CD4-positive, alpha-beta T cell (primary cell): ENCODE measurements around the gene LHFPL4. TPM values are rescaled to one million over a fixed set of nuclear protein-coding genes. Genes with fewer than 3 reads are reported as not detected.

Experiments
- ATAC-seq: fragments of 200-7000 bp; cut with Tn5 transposase; one replicate; pipeline ENCODE4 v1.10.0; 2022; ENCODE audit warnings: mild to moderate bottlenecking; ENCODE audit not compliant: poor library complexity
- CTCF ChIA-PET: fragments of 350-600 bp; sonication (Branson Sonifier 250); formaldehyde crosslinking; loops from one replicate; lab custom pipeline; 2021; ENCODE audit warnings: antibody characterized with exemption, inconsistent platforms; lab: Charles Lee
- POLR2A ChIA-PET: fragments of 350-600 bp; sonication (Branson Sonifier 250); formaldehyde crosslinking; loops from one replicate; lab custom pipeline; 2021; ENCODE audit warnings: antibody characterized with exemption, inconsistent platforms; lab: Charles Lee
- DNase-seq, 14 experiments: peaks; one replicate each; pipeline ENCODE4 v3.0.0-alpha.2; 2013 to 2020; ENCODE audit warnings: mixed read lengths in 2 of 14
- H3K27ac ChIP-seq, 2 donors: one replicate each; pipeline versions ENCODE4 v1.5.1 to v1.7.0; 2013; ENCODE audit warnings: low read length in 2 of 2, low read depth in 1 of 2, mild to moderate bottlenecking in 1 of 2
- H3K27me3 ChIP-seq, 2 experiments: 1 replicate in 1 of 2; 2 replicates in 1 of 2; pipeline versions ENCODE4 v1.6.1 to v1.7.0; 2013; ENCODE audit warnings: low read length in 2 of 2, control low read depth in 1 of 2, mild to moderate bottlenecking in 1 of 2, moderate library complexity in 1 of 2; ENCODE audit not compliant: insufficient read depth in 2 of 2, control insufficient read depth in 1 of 2
- H3K36me3 ChIP-seq: one replicate; pipeline ENCODE4 v1.6.1; 2013; ENCODE audit warnings: low read length, control low read depth; ENCODE audit not compliant: insufficient read depth
- H3K4me1 ChIP-seq: one replicate; pipeline ENCODE4 v1.6.1; 2013; ENCODE audit warnings: low read length, control low read depth; ENCODE audit not compliant: insufficient read depth
- H3K4me3 ChIP-seq: one replicate; pipeline ENCODE4 v1.5.1; 2013; ENCODE audit warnings: mild to moderate bottlenecking, low read length, moderate library complexity
- H3K9me3 ChIP-seq, 2 experiments: 1 replicate in 1 of 2; 2 replicates in 1 of 2; pipeline versions ENCODE4 v1.6.1 to v1.7.0; 2013; ENCODE audit warnings: low read length in 2 of 2, mild to moderate bottlenecking in 2 of 2, control low read depth in 1 of 2, moderate library complexity in 1 of 2; ENCODE audit not compliant: control insufficient read depth in 1 of 2, insufficient read depth in 1 of 2
- H3K27ac Mint-ChIP-seq: one replicate; pipeline ENCODE4 v1.8.0; 2020; ENCODE audit warnings: mixed read lengths
- H3K27me3 Mint-ChIP-seq: one replicate; pipeline ENCODE4 v1.8.0; 2021; ENCODE audit warnings: mixed read lengths
- H3K36me3 Mint-ChIP-seq: one replicate; pipeline ENCODE4 v1.8.0; 2021; ENCODE audit warnings: low read depth, mixed read lengths
- H3K4me1 Mint-ChIP-seq: one replicate; pipeline ENCODE4 v1.8.0; 2021; ENCODE audit warnings: low read depth, mixed read lengths
- H3K4me3 Mint-ChIP-seq: one replicate; pipeline ENCODE4 v1.8.0; 2020; ENCODE audit warnings: mild to moderate bottlenecking, mixed read lengths
- H3K9me3 Mint-ChIP-seq: one replicate; pipeline ENCODE4 v1.8.0; 2020; ENCODE audit warnings: mixed read lengths
- intact Hi-C, 2 experiments: fragments of 100-400 bp; cut with DNase I in 1 of 2; cut with micrococcal nuclease in 1 of 2; formaldehyde crosslinking; loops; one replicate each; pipeline versions ENCODE4 v1.15.1 to v1.9.0; 2023 to 2025; cut with DNase I, micrococcal nuclease
- total RNA-seq, 174 experiments: library from RNA in 2 of 174; stranded (reverse) in 2 of 174; gene quantifications; one replicate each; pipeline ENCODE4 v1.2.3 and lab custom pipeline; 2021 to 2026
- TF ChIP-seq, protein P1 (sequence below): fragments of 200-600 bp; IDR thresholded peaks from one replicate; pipeline ENCODE4 v1.8.0; 2022; ENCODE audit warnings: antibody characterized with exemption, mild to moderate bottlenecking

Gene LHFPL4
- total RNA-seq, 2 experiments from 2014 or later: not detected

DNA sequence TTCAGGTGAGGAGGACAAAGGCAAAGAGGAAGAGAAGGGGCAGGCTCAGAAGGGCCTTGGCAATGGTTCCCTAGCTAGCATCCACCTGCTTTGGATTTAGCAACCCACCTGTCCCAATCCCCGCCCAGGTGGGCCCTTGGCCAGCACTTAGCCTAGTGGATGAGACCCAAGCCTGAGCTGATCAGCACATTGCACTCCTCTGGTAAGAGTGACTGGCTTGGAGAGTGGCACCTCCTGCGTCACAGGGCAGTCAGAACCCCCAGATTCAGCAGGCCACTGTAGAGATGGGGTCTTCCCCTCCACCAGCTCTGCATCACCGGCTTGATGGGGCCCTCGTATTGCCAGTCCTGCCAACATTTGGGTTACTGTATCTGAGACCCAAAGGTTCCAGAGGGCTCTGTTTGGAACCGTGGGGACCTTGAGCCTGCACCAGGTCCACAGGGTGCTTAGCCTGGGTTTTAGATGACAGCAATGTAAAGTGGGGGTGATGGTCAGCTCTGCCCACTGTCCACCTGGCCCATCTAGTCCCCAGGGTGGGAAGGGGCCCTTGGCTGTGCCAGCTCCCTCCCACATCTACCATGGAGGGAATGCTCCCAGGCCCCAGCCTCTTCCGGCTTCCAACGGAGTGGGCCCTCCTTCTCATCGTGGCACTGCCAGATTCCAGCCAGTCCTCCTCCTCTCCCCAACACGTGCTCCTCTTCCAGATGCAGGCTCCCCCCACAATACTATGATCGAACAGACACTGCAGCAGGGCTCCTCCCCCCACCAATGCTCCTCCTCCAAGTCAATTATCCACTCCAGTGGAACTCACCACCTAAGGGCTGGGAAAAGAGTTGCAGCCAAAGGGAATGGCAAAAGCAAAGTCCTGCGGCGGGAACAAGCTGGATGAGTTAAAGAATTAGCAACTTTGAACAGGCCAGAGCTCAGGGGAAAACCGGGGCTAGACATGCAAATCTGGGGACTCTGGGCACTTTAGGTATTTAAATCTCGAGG lies 45.7 kb downstream of the LHFPL4 start:
- TF ChIP-seq, protein P1, sequence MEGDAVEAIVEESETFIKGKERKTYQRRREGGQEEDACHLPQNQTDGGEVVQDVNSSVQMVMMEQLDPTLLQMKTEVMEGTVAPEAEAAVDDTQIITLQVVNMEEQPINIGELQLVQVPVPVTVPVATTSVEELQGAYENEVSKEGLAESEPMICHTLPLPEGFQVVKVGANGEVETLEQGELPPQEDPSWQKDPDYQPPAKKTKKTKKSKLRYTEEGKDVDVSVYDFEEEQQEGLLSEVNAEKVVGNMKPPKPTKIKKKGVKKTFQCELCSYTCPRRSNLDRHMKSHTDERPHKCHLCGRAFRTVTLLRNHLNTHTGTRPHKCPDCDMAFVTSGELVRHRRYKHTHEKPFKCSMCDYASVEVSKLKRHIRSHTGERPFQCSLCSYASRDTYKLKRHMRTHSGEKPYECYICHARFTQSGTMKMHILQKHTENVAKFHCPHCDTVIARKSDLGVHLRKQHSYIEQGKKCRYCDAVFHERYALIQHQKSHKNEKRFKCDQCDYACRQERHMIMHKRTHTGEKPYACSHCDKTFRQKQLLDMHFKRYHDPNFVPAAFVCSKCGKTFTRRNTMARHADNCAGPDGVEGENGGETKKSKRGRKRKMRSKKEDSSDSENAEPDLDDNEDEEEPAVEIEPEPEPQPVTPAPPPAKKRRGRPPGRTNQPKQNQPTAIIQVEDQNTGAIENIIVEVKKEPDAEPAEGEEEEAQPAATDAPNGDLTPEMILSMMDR: no peak
- Histone ChIP-seq H3K36me3 (no peaks in the 10 kb centered on the region), H3K27me3 (peaks cover 12 to 16% of the 10 kb centered on the region in 2 experiments), H3K9me3 (no peaks in the 10 kb centered on the region), H3K27ac (no peak overlapping the region), H3K4me1 (no peaks in the 10 kb centered on the region), H3K4me3 (no peak overlapping the region)
- ATAC-seq (no peak), DNase-seq (no peak)
- H3K27ac Mint-ChIP-seq: no peak overlapping the region
- H3K9me3 Mint-ChIP-seq: no peaks in the 10 kb centered on the region
- ChIA-PET CTCF (interaction anchor here (0.8 kb wide), 1 partner anchor 76 kb away, joined by 3 read pairs; no protein-coding TSS in a partner anchor), POLR2A (no interaction called here)
- no peak overlapping the region for H3K4me3 Mint-ChIP-seq
- peaks cover 39% of the 10 kb centered on the region for H3K27me3 Mint-ChIP-seq
- intact Hi-C loops: no loop called here
- H3K4me1 Mint-ChIP-seq: no peaks in the 10 kb centered on the region
- no peaks in the 10 kb centered on the region for H3K36me3 Mint-ChIP-seq

DNA sequence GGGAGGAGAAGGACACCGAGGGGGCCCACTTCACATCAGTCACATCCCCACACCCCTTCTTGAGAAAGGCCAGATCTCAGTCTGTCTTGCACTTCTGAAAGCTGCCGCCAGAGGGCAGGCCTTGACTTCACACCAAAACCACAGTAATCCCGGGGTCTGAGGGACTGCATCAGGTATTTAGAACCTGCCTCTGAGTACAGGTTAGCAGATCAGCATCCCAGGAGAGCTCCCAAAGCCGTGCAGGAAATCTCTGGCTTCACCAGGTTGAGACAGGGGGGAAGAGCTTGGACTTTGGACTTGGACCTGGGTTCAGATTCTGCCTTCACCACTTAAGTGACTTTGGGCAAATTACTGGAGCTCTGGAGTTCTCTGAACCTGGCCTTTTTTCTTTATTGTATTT lies 50.3 kb downstream of the LHFPL4 start:
- TF ChIP-seq, protein P1: peak; percentile 81
- peaks cover 11% of the 10 kb centered on the region for H3K4me1 ChIP-seq
- ChIA-PET POLR2A (no interaction called here), CTCF (interaction anchor here (1.2 to 1.5 kb wide), 3 partner anchors 9 to 1236 kb away, joined by 4 to 6 read pairs (median 4); no protein-coding TSS in a partner anchor)
- peaks cover 48% of the 10 kb centered on the region for H3K27me3 Mint-ChIP-seq
- ATAC-seq (peak; percentile 58), DNase-seq (peak; percentile 48 to 79 (median 62))
- no peak overlapping the region for H3K4me3 Mint-ChIP-seq
- H3K27ac ChIP-seq: no peak overlapping the region
- H3K36me3 ChIP-seq: no peaks in the 10 kb centered on the region
- H3K36me3 Mint-ChIP-seq: no peaks in the 10 kb centered on the region
- no peak overlapping the region for H3K4me3 ChIP-seq
- H3K9me3 Mint-ChIP-seq: no peaks in the 10 kb centered on the region
- H3K27ac Mint-ChIP-seq: no peak overlapping the region
- intact Hi-C loops: loop anchor here (5.0 kb wide), 3 partner anchors 151 to 444 kb away; no protein-coding TSS in a partner anchor
- no peaks in the 10 kb centered on the region for H3K4me1 Mint-ChIP-seq
- peaks cover 0 to 19% of the 10 kb centered on the region in 2 experiments for H3K9me3 ChIP-seq
- peaks cover 34% of the 10 kb centered on the region in 2 experiments for H3K27me3 ChIP-seq

DNA sequence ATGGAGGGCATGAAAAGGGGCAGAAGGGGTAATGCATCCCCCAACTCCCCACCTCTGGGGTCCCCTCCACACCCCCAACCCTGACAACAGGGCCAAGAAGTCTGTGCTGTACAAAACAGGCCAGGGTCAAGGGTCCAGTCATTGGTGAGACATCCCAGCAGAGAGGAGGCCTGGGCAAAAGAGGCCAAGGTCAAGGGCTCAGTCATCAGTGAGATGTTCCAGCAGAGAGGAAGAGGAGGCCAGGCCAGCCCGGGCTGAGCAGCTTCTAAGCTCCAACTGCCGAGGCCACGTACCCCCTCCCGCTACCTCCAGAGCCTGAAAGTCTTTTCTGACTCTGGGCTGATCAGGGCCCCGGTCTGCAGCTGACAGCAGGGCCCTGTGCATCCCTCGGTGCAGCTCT lies 52.4 kb downstream of the LHFPL4 start:
- no peaks in the 10 kb centered on the region for H3K9me3 Mint-ChIP-seq
- Histone ChIP-seq H3K27me3 (peaks cover 32 to 37% of the 10 kb centered on the region in 2 experiments), H3K9me3 (peaks cover 0 to 19% of the 10 kb centered on the region in 2 experiments), H3K27ac (no peak overlapping the region), H3K36me3 (no peaks in the 10 kb centered on the region), H3K4me3 (no peak overlapping the region), H3K4me1 (peaks cover 11% of the 10 kb centered on the region)
- H3K4me1 Mint-ChIP-seq: no peaks in the 10 kb centered on the region
- H3K27ac Mint-ChIP-seq: no peak overlapping the region
- TF ChIP-seq, protein P1: no peak
- peaks cover 40% of the 10 kb centered on the region for H3K27me3 Mint-ChIP-seq
- ChIA-PET CTCF (interaction anchor here (0.9 kb wide), 1 partner anchor 9 kb away, joined by 3 read pairs; no protein-coding TSS in a partner anchor), POLR2A (no interaction called here)
- DNase-seq: no peak
- intact Hi-C loops: loop anchor here (2.0 to 5.0 kb wide), 4 partner anchors 149 to 446 kb away; no protein-coding TSS in a partner anchor
- no peak for ATAC-seq
- no peaks in the 10 kb centered on the region for H3K36me3 Mint-ChIP-seq
- no peak overlapping the region for H3K4me3 Mint-ChIP-seq
